Stimulated activated CD8-positive, alpha-beta memory T cell treated with anti-CD3 and anti-CD28 coated beads, Interleukin-7, amount 100 ng/mL, for 4 hours (primary cell): Measurements from ENCODE around the gene DEDD.

Experiments
- DNase-seq, 2 donors: peaks; one replicate each; pipeline ENCODE4 v3.0.0-alpha.2; 2020; ENCODE audit warnings: low read depth in 2 of 2

DEDD gene

GRCh38 chr1:161163793-161164192, 31.3 kb upstream of the DEDD start:
- no peak for DNase-seq

GRCh38 chr1:161162806-161163205, 30.3 kb upstream of the DEDD start:
- DNase-seq: no peak

GRCh38 chr1:161162052-161162451, 29.6 kb upstream of the DEDD start:
- DNase-seq: no peak

GRCh38 chr1:161161652-161162051, 29.2 kb upstream of the DEDD start:
- DNase-seq: no peak

- DNase-seq: no peak
Observed at GRCh38 chr1:161160671-161161145, 28.2 kb upstream of the DEDD start.

- DNase-seq: no peak
Observed at GRCh38 chr1:161159913-161160243, 27.4 kb upstream of the DEDD start.

- DNase-seq: peak; percentile 84 to 89
Observed at GRCh38 chr1:161159087-161159912, 26.8 kb upstream of the DEDD start, which contains the start of gene USP21. USP21 (plus strand) TSS chr1:161159500; CDS start chr1:161160641, 1,141 bp downstream.

- DNase-seq: no peak
Observed at GRCh38 chr1:161158316-161159010, 26.0 kb upstream of the DEDD start.

- no peak for DNase-seq
Observed at GRCh38 chr1:161157867-161158266, 25.4 kb upstream of the DEDD start.

GRCh38 chr1:161153682-161154337, 21.3 kb upstream of the DEDD start, which contains the start of gene UFC1:
UFC1 (plus strand) TSS chr1:161153978; CDS start chr1:161153998, 20 bp downstream.
- peak; percentile 69 to 70 for DNase-seq

- no peak for DNase-seq
Observed at GRCh38 chr1:161153176-161153575, 20.7 kb upstream of the DEDD start.

- DNase-seq: no peak
Observed at GRCh38 chr1:161145832-161146231, 13.4 kb upstream of the DEDD start.

- no peak for DNase-seq
Observed at GRCh38 chr1:161140755-161141400, 8.4 kb upstream of the DEDD start.

GRCh38 chr1:161139766-161140165, 7.3 kb upstream of the DEDD start:
- DNase-seq: no peak

- DNase-seq: no peak
Observed at GRCh38 chr1:161138431-161138830, 6.0 kb upstream of the DEDD start.

GRCh38 chr1:161137881-161138280, 5.4 kb upstream of the DEDD start:
- DNase-seq: no peak

- DNase-seq: no peak
Observed at GRCh38 chr1:161133220-161133740, 813 bp upstream of the DEDD start.

GRCh38 chr1:161131523-161132409, 701 bp downstream of the DEDD start:
- no peak for DNase-seq

GRCh38 chr1:161130266-161130665, 2.2 kb downstream of the DEDD start:
- DNase-seq: no peak

GRCh38 chr1:161128591-161129420, 3.7 kb downstream of the DEDD start:
- no peak for DNase-seq
